HT1080 (cell line): ENCODE measurements around the gene GFOD2. TPM values are rescaled to one million over a fixed set of nuclear protein-coding genes. Genes with fewer than 3 reads are reported as not detected.
"Not testable (repeated sequence)": the region's sequence is repeated elsewhere in the genome, so short reads cannot be mapped to it uniquely, and the experiment has no call there.

Experiments
- DNase-seq: peaks from one replicate; pipeline ENCODE4 v3.0.0-alpha.2; 2015; ENCODE audit warnings: low read depth
- total RNA-seq: library from RNA; depleted of rRNA; stranded (reverse); fragments of >200 nt; shearing (Covaris generic); gene quantifications from 2 replicates; pipeline ENCODE4 v1.2.3, GENCODE V29; 2014

Gene GFOD2
- total RNA-seq, 1 experiment from 2014 or later, result 24.4 TPM

GRCh38 chr16:67707210-67707609, 11.9 kb downstream of the GFOD2 start:
- no peak for DNase-seq

GRCh38 chr16:67704110-67704509, 15.0 kb downstream of the GFOD2 start:
- no peak for DNase-seq

- no peak for DNase-seq
Observed at GRCh38 chr16:67703626-67704025, 15.5 kb downstream of the GFOD2 start.

DNA sequence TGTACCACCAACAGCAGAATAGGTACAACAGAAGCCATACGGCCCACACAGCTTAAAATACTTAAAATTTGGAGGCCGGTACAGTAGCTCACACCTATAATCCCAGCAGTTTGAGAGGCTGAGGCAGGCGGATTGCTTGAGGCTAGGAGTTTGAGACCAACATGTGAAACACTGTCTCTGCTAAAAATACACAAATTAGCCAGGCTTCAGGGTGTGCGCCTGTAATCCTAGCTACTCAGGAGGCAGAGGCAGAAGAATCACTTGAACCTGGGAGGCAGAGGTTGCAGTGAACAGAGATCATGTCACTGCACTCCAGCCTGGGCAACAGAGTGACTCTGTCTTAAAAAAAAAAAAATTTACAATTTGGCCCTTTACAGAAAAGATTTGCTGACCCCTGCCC, 17.0 kb downstream of the GFOD2 start:
- DNase-seq, result no peak

GRCh38 chr16:67701420-67701819, 17.7 kb downstream of the GFOD2 start:
- no peak for DNase-seq

DNA sequence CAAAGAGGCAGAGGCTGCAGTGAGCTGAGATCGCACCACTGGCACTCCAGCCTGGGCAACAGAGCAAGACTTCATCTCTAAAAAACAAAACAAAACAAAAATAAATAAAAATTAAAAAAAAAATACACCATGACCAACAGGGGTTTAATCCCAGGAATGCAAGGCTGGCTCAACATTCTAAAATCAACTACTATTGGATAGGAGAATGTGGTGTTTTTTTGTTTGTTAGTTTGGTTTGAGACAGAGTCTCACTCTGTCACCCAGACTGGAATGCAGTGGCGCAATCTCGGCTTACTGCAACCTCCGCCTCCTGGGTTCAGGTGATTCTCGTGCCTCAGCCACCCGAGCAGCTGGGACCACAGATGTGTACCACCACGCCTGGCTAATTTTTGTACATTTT, 19.9 kb downstream of the GFOD2 start:
- no peak for DNase-seq

- no peak for DNase-seq
Observed at GRCh38 chr16:67697422-67698185, 21.5 kb downstream of the GFOD2 start.

DNA sequence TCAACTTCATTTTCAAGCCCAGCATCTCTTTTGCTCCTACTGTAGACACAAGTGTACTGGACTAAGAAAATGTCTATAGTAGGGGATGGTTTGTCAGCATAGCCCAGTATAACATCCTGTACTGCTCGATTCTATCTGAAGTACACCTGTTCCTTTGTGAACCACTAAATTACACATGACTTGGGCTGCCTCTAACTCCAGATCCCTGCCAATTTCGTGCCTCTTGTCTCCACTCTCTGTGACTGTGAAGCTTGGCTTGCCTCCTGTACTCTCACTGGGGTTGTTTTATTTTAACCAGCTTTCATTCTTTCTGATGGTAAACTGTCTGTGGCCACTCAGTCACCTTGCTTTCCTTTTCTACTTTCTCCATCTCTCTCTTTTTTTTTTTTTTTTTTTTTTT, 24.5 kb downstream of the GFOD2 start:
- no peak for DNase-seq

DNA sequence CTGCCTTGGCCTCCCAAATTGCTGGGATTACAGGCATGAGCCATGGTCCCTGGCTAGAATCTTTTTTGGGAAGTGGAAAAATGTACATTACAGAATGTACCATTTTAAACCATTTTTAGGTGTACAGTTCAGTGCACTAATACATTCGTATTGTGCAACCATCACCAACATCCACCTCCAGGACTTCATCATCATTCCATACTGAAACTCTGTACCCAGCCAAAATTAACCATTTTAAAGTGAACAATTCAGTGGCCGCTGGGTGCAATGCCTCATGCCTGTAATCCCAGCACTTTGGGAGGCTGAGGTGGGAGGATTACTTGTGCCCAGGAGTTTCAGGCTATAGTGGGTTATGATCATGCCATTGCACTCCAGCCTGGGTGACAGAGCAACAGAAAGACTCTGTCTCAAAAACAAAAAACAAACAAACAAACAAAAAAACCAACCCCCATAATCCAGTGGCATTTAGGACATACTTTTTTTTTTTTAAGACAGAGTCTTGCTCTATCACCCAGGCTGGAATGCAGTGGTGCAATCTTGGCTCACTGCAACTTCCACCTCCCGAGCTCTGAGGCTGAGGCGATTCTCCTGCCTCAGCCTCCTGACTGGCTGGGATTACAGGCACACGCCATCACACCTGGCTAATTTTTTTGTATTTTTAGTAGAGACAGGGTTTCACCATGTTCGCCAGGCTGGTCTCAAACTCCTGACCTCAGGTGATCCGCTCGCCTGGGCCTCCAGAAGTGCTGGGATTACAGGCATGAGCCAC, 25.4 kb downstream of the GFOD2 start:
- not testable (repeated sequence) for DNase-seq

DNA sequence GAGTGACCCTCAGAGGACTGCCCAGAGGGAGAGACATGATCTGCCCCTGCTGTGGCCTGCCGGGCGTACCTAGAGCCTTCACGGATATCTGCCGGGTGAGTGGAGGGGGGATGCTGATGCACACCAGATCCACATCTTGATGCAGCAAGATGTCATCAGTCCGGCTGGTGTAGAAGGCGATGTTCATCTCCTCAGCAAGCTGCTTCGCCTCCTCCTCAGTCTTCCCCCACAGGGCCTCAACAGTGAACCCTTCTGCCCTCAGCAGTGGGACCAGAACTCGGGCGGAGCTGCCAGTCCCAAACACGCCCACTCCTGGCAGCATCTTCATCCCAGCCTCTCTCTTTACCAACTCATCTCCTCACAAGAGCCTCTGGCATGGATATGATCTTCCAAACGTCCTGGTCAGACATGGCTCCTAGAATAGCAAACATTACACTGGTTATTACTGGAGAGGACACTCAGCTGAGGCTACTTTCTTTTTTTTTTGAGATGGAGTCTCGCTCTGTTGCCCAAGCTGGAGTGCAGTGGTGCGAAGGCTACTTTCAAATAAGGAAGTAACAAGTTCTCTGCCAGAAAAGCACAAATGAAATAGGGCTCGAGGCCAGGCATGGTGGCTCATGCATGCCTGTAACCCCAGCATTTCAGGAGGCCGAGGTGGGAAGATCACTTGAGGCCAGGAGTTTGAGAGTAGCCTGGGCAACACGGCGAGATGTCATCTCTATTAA, 33.6 kb downstream of the GFOD2 start:
- DNase-seq, result no peak

GRCh38 chr16:67683767-67684166, 35.3 kb downstream of the GFOD2 start:
- DNase-seq, result no peak

DNA sequence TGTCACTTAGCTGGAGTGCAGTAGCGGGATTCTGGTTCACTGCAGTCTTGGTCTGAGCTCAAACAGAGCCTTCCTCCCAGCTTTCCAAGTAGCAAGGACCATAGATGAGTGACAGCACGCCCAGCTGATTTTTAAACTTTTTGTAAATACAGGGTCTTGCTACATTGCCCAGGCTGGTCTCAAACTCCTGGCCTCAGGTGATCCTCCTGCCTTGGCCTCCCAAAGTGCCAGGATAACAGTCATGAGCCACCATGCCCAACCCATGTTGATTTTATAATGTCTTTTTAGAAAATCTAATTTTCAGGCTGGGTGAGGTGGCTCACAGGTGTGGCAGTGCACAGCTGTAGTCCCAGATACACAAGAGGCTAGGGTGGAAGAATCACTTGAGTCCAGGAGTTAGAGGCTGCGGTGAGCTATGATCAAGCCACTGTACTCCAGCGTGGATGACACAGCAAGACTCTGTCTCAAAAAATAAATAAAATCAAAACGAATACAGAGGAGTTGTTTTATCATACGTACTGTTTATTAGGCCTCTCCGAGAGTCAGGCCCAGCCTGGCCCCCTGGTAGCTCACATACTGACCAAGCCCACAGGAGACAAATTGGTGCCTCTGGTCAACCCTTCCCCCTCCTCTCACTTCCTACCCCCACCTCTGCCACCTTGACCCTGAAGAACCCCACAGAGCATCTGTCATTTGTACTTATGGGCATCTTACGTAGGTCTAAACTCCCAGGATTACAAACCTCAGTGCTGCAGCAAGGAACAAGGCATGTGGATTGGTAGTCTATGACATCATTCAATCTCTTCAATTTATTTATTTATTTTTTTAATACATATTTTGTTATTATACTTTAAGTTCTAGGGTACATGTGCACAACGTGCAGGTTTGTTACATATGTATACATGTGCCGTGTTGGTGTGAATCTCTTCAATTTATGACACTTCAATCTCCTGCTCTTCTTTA, 38.9 kb downstream of the GFOD2 start:
- DNase-seq, result no peak

DNA sequence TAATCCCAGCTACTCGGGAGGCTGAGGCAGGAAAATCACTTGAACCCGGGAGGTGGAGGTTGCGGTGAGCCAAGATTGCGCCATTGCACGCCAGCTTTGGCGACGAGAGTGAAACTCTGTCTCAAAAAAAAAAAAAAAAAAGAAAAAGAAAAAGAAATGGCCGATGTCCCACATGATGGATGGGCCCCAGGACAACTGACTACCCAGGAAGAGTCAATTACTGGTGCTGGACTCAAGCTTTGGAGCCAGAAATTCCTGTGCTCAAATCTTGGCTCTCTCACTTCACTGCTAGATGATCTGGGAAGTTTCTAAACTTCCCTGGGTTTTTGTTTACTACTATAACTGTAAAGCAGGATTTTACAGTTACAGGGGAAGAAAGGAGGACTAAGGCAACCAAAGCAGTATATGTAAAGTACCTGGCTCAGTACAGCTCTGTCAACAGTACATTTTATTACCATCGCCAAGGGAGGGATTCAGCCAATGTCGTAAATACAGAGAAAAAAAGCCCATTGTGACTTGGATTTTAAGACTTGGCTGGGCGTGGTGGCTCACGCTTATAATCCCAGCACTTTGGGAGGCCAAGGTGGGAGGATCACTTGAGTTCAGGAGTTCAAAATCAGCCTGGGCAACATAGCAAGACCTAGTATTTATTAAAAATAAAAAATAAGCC, 40.6 kb downstream of the GFOD2 start:
- DNase-seq, result no peak

- no peak for DNase-seq
Observed at GRCh38 chr16:67677712-67678111, 41.4 kb downstream of the GFOD2 start.

DNA sequence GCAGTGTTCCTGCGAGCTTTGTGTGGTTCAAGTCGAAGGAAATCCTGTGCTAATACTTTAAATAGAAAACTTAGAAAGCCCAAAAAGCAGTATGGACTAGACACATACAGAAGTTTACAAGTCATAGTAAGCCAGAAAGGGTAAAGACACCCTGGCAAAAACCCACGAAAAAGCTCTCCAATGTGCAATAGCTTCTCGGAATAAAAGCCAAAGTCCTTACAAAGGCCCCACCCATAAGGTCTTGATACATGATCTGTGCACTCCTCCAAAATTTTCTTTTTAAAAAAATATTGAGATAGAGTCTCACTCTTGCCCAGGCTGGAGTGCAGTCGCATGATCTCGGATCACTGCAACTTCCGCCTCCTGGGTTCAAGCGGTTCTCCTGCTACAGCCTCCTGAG, 42.2 kb downstream of the GFOD2 start:
- DNase-seq, result no peak

DNA sequence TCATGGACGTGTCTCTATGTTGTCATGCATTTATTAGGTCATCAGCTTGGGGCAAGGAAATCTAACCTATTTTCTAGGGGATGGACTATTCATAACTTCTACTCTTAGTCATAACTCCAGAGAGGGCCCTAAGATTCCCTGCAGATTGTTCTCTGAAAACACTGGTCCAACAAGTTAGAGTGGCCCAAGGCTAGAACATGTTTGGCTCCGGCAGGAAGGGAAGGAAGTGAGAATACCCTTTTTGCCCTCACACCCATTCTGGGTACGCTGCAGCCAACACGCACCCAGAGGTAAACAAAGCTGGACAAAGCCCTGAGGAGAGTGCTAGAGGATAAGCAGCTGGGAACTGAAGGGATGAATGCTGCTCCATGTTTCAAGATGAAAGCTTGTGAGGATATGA, 42.6 kb downstream of the GFOD2 start:
- no peak for DNase-seq

DNA sequence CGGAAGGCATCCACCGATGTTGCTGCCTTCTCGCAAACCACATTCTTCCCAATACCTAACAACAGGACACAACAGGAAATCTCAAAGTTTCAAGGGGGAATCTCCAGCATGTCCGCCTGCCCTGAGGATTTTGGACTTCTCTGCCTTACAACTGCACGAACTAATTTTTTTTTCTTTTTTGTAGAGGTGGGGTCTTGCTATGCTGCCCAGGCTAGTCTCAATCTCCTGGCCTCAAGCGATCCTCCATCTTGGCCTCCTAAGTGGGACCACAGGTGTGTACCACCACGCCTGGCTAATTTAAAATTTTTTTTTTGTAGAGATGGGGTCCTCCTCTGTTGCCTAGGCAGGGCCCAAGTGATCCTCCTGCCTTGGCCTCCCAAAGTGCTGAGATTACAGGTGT, 43.1 kb downstream of the GFOD2 start:
- no peak for DNase-seq

DNA sequence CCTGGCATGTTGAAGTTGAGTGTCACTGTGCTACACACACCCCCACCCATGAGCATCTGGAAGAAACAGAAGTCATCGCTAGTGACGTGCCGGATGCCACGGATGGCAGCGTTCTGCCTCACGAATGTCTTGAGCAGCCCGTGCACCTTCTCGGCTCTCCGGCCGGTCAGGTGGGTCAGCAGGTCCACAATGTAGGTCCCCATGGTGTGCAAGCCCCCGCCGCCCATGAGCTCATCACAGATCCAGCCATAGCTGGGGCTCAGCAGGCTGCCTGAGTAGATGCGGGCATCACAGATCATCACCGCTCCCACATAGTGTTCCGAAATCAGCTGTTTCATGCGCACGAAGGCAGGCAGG, 43.6 kb downstream of the GFOD2 start:
- no peak for DNase-seq

- DNase-seq, result no peak
Observed at GRCh38 chr16:67674851-67675578, 44.1 kb downstream of the GFOD2 start.
